ENCODE results near the gene SAMSN1. TPM values are rescaled to one million over a fixed set of nuclear protein-coding genes. Genes with fewer than 3 reads are reported as not detected.

SAMSN1 gene
- total and polyA plus RNA-seq, 10 donors = 24.8 to 79.2 (median 47.1) TPM

DNA sequence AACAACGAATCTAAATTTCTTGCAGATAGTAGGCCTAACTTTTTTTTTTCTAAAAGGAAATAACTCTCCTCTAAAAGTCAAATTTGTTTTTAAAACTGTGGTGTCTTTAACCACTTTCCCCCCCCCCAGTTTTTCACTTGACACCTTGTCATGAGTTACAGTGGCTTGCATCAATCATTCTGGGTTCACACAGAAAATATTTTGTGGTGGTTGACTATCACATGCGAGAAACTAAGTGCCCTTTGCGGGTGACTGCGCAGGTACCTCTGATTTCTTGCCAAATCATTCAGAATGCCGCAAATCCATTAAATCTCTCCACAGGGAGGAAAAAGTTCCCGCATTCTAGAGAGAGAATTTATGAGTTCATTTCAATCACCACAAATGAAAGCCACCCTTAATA lies 23.8 kb upstream of the SAMSN1 start:
- WGBS, 5 donors = 75 to 95% (median 91%) methylated on average over 6 of the region's 6 CpGs
- TF ChIP-seq POLR2AphosphoS5 (IDR thresholded peaks at IDR 0.05) = no peak
- no peak for TF ChIP-seq POLR2A (IDR thresholded peaks at IDR 0.05)
- TF ChIP-seq, protein P1, sequence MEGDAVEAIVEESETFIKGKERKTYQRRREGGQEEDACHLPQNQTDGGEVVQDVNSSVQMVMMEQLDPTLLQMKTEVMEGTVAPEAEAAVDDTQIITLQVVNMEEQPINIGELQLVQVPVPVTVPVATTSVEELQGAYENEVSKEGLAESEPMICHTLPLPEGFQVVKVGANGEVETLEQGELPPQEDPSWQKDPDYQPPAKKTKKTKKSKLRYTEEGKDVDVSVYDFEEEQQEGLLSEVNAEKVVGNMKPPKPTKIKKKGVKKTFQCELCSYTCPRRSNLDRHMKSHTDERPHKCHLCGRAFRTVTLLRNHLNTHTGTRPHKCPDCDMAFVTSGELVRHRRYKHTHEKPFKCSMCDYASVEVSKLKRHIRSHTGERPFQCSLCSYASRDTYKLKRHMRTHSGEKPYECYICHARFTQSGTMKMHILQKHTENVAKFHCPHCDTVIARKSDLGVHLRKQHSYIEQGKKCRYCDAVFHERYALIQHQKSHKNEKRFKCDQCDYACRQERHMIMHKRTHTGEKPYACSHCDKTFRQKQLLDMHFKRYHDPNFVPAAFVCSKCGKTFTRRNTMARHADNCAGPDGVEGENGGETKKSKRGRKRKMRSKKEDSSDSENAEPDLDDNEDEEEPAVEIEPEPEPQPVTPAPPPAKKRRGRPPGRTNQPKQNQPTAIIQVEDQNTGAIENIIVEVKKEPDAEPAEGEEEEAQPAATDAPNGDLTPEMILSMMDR (IDR thresholded peaks at IDR 0.05 in 8 of 11, conservative IDR thresholded peaks at IDR 0.05 in 3 of 11) = no peak
- DNase-seq = no peak
- peak overlapping the region in 2 of 8 donors; percentile 80 to 82 for H3K27ac ChIP-seq
- no peaks in the 10 kb centered on the region for H3K27me3 ChIP-seq (replicated peaks in 1 of 7)
- peaks cover 0 to 38% (median 10%) of the 10 kb centered on the region in 6 donors for H3K4me1 ChIP-seq
- no peak overlapping the region for H3K4me3 ChIP-seq
- intact Hi-C loops (cut with DNase I; ENCODE audit: low total_unique reads) = no loop called here
- no peaks in the 10 kb centered on the region for H3K36me3 ChIP-seq
- H3K9me3 ChIP-seq = no peaks in the 10 kb centered on the region

DNA sequence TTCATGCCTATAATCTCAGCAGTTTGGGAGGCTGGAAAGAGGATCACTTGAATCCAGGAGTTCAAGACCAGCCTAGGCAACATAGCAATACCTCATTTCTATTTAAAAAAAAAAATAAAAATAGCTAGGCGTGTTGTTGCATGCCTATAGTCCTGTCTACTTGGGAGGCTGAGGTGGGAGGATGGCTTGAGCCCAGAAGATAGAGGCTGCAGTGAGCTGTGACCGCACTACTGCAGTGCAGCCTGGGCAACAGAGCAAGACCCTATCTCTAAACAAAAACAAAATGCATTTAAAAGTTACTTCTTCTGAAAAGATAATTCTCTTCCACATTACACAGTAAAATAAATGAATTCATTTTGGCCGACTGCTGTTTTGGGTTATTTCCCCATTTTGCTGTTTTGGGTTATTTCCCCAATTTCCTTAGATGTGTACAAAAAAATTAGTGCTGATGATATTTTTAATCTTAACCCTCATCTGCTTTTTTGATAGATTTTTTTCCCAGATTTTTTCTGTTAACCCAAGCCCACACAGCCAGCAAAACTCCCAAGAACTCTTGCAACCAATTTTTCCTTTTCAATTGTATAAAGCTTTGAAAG lies 23.0 kb upstream of the SAMSN1 start:
- WGBS, 5 donors = 60 to 84% (median 69%) methylated on average over 3 of the region's 3 CpGs
- DNase-seq = no peak
- H3K27ac ChIP-seq = peak overlapping the region in 5 of 8 donors; percentile 43 to 82 (median 71)

DNA sequence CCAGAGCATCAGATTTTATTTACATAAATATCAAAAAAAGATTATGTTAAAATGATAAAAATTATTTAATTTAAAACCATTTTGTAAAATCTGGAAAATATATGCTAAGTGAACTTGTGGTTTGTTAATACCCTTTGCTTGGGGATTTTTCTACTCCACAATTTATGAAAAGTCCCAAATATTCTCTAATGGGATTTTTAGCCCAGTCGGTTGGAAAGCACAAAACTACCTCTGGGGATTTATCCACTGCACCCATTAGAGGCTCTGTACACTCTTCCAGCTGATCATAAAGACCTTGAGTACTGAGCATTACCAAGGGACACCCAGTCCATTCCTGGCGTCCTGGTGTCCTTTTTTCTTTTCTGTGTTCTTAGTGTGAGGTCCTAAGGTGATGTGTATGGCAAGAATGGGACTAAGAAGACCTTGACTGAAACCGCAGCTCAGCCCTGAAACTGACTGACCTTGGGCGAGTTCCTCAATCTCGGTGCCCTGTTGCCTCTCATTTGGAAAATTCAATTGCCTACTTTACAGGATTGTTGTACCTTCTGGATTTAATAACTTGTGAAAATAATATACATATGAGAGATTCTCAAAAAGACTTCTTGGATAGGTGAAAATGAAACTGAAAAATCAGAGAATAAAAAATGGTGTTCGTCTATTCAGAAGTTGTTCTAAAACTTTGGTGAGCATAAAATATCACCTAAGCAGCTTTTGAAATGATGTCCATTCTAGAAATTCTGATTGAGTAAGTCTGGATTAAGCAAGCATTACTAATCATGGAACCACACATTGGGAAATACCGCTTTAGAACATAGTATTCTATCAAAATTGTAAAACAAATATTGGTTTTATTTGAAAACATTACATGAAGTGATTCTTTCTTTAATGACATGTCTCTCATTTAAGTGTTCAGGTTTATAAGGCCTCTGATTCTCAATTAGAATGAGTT lies 21.5 kb upstream of the SAMSN1 start:
- Histone ChIP-seq H3K4me3 (no peak overlapping the region), H3K27me3 (replicated peaks in 1 of 7) (no peaks in the 10 kb centered on the region), H3K27ac (peak overlapping the region in 7 of 8 donors; percentile 3 to 82 (median 70)), H3K9me3 (no peaks in the 10 kb centered on the region), H3K36me3 (no peaks in the 10 kb centered on the region), H3K4me1 (peaks cover 0 to 38% (median 10%) of the 10 kb centered on the region in 6 donors)
- 41 to 66% (median 50%) methylated on average over 7 of the region's 7 CpGs for WGBS, 5 donors
- TF ChIP-seq, protein P1 (IDR thresholded peaks at IDR 0.05 in 8 of 11, conservative IDR thresholded peaks at IDR 0.05 in 3 of 11) = no peak
- no peak for TF ChIP-seq POLR2A (IDR thresholded peaks at IDR 0.05)
- TF ChIP-seq POLR2AphosphoS5 (IDR thresholded peaks at IDR 0.05) = no peak
- intact Hi-C loops (cut with DNase I; ENCODE audit: low total_unique reads) = no loop called here
- DNase-seq = no peak

More for the DNA sequence above, 23.0 kb upstream of the SAMSN1 start:
- peaks cover 0 to 38% (median 10%) of the 10 kb centered on the region in 6 donors for H3K4me1 ChIP-seq
- intact Hi-C loops (cut with DNase I; ENCODE audit: low total_unique reads) = no loop called here
- no peaks in the 10 kb centered on the region for H3K27me3 ChIP-seq (replicated peaks in 1 of 7)
- H3K36me3 ChIP-seq = no peaks in the 10 kb centered on the region
- H3K4me3 ChIP-seq = no peak overlapping the region
- H3K9me3 ChIP-seq = no peaks in the 10 kb centered on the region
- TF ChIP-seq, protein P1 (IDR thresholded peaks at IDR 0.05 in 8 of 11, conservative IDR thresholded peaks at IDR 0.05 in 3 of 11) = no peak
- TF ChIP-seq POLR2AphosphoS5 (IDR thresholded peaks at IDR 0.05) = no peak
- TF ChIP-seq POLR2A (IDR thresholded peaks at IDR 0.05) = no peak

DNA sequence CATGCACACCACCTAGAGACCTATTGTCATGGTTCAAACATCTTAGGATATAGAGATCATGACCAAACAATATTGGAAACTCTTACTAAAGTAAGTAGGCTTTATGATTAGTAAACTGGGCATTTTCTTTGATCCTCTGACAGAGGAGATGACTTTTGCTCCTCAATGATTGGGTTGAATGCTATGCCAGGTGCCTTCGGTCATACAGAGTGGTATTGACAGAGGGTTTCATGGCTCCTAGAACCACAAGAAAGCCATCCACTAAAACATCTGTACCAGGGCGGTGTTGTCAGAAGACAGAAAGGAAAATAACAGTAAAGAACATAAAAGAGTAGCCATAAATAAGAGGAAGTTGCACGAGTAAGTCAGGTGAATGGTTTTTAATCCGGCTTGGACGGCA lies 20.8 kb upstream of the SAMSN1 start:
- Histone ChIP-seq H3K27me3 (replicated peaks in 1 of 7) (no peaks in the 10 kb centered on the region), H3K36me3 (no peaks in the 10 kb centered on the region), H3K27ac (peak overlapping the region in 3 of 8 donors; percentile 71 to 82 (median 80)), H3K4me1 (peaks cover 0 to 38% (median 10%) of the 10 kb centered on the region in 6 donors), H3K4me3 (no peak overlapping the region), H3K9me3 (peaks cover 0 to under 1% (median 0%) of the 10 kb centered on the region in 8 donors)
- DNase-seq = no peak
- TF ChIP-seq, protein P1 (IDR thresholded peaks at IDR 0.05 in 8 of 11, conservative IDR thresholded peaks at IDR 0.05 in 3 of 11) = no peak
- TF ChIP-seq POLR2A (IDR thresholded peaks at IDR 0.05) (no peak), POLR2AphosphoS5 (IDR thresholded peaks at IDR 0.05) (no peak)
- intact Hi-C loops (cut with DNase I; ENCODE audit: low total_unique reads) = no loop called here
- 70 to 81% (median 72%) methylated on average over 4 to 5 of the region's 5 CpGs for WGBS, 5 donors
